ENCODE measurements around the gene TRAPPC1. TPM values are rescaled to one million over a fixed set of nuclear protein-coding genes. Genes with fewer than 3 reads are reported as not detected.

The TRAPPC1 gene, protein sequence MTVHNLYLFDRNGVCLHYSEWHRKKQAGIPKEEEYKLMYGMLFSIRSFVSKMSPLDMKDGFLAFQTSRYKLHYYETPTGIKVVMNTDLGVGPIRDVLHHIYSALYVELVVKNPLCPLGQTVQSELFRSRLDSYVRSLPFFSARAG
- total RNA-seq (100 to 1,000 TPM in 3 of 5 donors, 10 to 100 TPM in 2; 95.4 to 138 (median 113) TPM), total RNA-seq (3.0 to 20.7 (median 8.7) reads per million in 29 experiments)
- total RNA-seq (2013) = 48.8 TPM

GRCh38 chr17:7931709-7932482 lies at the start of gene TRAPPC1, which contains the start of gene CNTROB:
Gene TRAPPC1, minus strand, starts transcription at chr17:7931946. Its CDS starts 117 bp downstream, at chr17:7931829.
Gene CNTROB, plus strand, starts transcription at chr17:7932206. Its CDS starts 874 bp downstream, at chr17:7933080.
- POLR2A ChIA-PET = interaction anchor here (0.5 to 0.9 kb wide), 6 partner anchors 10 to 244 kb away, joined by 3 read pairs; partner anchors contain the start of gene TP53 (in 1 of the 2)
- Histone ChIP-seq H3K4me3 (ENCODE audit: control insufficient read depth in 1 of 2, extremely low read depth in 1 of 2, low read length in 1 of 2) (peak within 1 kb of the TSS; percentile 86 to 88), H3K27me3 (replicated peaks in 1 of 2; ENCODE audit: control insufficient read depth in 2 of 2, extremely low read depth in 1 of 2, insufficient read depth in 2 of 2, low read length in 1 of 2) (no peaks in the 10 kb centered on the region), H3K36me3 (ENCODE audit: control insufficient read depth in 2 of 2, extremely low read depth in 1 of 2, insufficient read depth in 1 of 2, low read length in 1 of 2) (peaks cover 0 to 31% of the 10 kb centered on the region in 2 donors), H3K9me3 (no peaks in the 10 kb centered on the region), H3K4me1 (ENCODE audit: control insufficient read depth in 1 of 2, extremely low read depth in 1 of 2, insufficient read depth in 2 of 2, low read length in 2 of 2) (peaks cover 18 to 37% of the 10 kb centered on the region in 2 experiments), H3K27ac (ENCODE audit: low read length) (peak within 1 kb of the TSS; percentile 87)
- Mint-ChIP-seq H3K27me3 (no peaks in the 10 kb centered on the region), H3K4me3 (peak within 1 kb of the TSS; percentile 93 to 98 (median 94)), H3K36me3 (peaks cover 19% of the 10 kb centered on the region), H3K27ac (peak within 1 kb of the TSS; percentile 93 to 94), H3K4me1 (peaks cover 50 to 58% (median 57%) of the 10 kb centered on the region in 3 donors), H3K9me3 (no peaks in the 10 kb centered on the region)
- CTCF ChIA-PET = interaction anchor here in 1 of 2 donors (0.6 to 1.9 kb wide), 8 partner anchors 16 to 798 kb away, joined by 3 to 9 read pairs (median 5); partner anchors contain the start of gene RNF227
- WGBS (ENCODE audit: insufficient coverage) = 2% methylated on average over 51 of the region's 55 CpGs
- DNase-seq (peak; percentile 96 to 99 (median 99)), ATAC-seq (replicated peaks in 1 of 4) (peak; percentile 94 to 98 (median 98))

DNA sequence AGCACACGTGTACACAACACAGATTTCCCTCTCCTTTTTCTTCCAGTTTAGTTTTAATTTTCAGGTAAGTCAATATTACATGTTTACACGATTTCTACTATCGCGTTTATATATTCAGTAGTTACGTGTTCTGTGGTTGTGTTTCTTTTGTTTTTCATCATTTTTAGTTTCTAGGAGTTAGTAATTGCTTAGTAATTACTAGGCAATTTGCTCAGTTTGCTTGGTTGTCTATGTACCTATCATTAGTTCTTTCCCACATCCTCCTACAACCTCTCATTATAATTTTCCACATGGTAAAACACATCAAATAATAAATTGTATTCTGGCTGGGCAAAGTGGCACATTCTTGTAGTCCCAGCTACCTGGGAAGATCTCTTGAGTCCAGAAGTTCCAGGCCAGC lies 46.1 kb upstream of the TRAPPC1 start:
- CTCF ChIA-PET = interaction anchor here in 1 of 2 donors (0.6 kb wide), 1 partner anchor 23 kb away, joined by 6 read pairs; no protein-coding TSS in a partner anchor

GRCh38 chr17:7977039-7977438 lies 45.3 kb upstream of the TRAPPC1 start:
- CTCF ChIA-PET = no interaction called here

More for the DNA sequence above, 46.1 kb upstream of the TRAPPC1 start:
- Mint-ChIP-seq H3K27me3 (peaks cover 0 to 9% of the 10 kb centered on the region in 2 donors), H3K4me3 (no peak overlapping the region), H3K4me1 (no peaks in the 10 kb centered on the region), H3K27ac (no peak overlapping the region), H3K36me3 (peaks cover 7% of the 10 kb centered on the region), H3K9me3 (peaks cover 7 to 15% (median 11%) of the 10 kb centered on the region in 3 donors)
- H3K9me3 ChIP-seq = no peaks in the 10 kb centered on the region
- POLR2A ChIA-PET = interaction anchor here in 1 of 2 donors (0.6 kb wide), 1 partner anchor 26 kb away, joined by 4 read pairs; no protein-coding TSS in a partner anchor
- no peaks in the 10 kb centered on the region for H3K4me1 ChIP-seq (ENCODE audit: control insufficient read depth in 1 of 2, extremely low read depth in 1 of 2, insufficient read depth in 2 of 2, low read length in 2 of 2)
- no peaks in the 10 kb centered on the region for H3K36me3 ChIP-seq (ENCODE audit: control insufficient read depth in 2 of 2, extremely low read depth in 1 of 2, insufficient read depth in 1 of 2, low read length in 1 of 2)
- WGBS (ENCODE audit: insufficient coverage) = no CpG with 5 or more reads among the region's 5 CpGs
- ATAC-seq (replicated peaks in 1 of 4) (no peak), DNase-seq (no peak)
- H3K27ac ChIP-seq (ENCODE audit: low read length) = no peak overlapping the region
- no peak overlapping the region for H3K4me3 ChIP-seq (ENCODE audit: control insufficient read depth in 1 of 2, extremely low read depth in 1 of 2, low read length in 1 of 2)
- H3K27me3 ChIP-seq (replicated peaks in 1 of 2; ENCODE audit: control insufficient read depth in 2 of 2, extremely low read depth in 1 of 2, insufficient read depth in 2 of 2, low read length in 1 of 2) = peaks cover 0 to 3% of the 10 kb centered on the region in 2 experiments

GRCh38 chr17:7974638-7975131 lies 42.9 kb upstream of the TRAPPC1 start:
- Histone ChIP-seq H3K27me3 (replicated peaks in 1 of 2; ENCODE audit: control insufficient read depth in 2 of 2, extremely low read depth in 1 of 2, insufficient read depth in 2 of 2, low read length in 1 of 2) (peaks cover 0 to 17% of the 10 kb centered on the region in 2 experiments), H3K27ac (ENCODE audit: low read length) (no peak overlapping the region), H3K36me3 (ENCODE audit: control insufficient read depth in 2 of 2, extremely low read depth in 1 of 2, insufficient read depth in 1 of 2, low read length in 1 of 2) (no peaks in the 10 kb centered on the region), H3K9me3 (no peaks in the 10 kb centered on the region), H3K4me3 (ENCODE audit: control insufficient read depth in 1 of 2, extremely low read depth in 1 of 2, low read length in 1 of 2) (no peak overlapping the region), H3K4me1 (ENCODE audit: control insufficient read depth in 1 of 2, extremely low read depth in 1 of 2, insufficient read depth in 2 of 2, low read length in 2 of 2) (no peaks in the 10 kb centered on the region)
- no peak for DNase-seq
- POLR2A ChIA-PET = no interaction called here
- Mint-ChIP-seq H3K4me3 (no peak overlapping the region), H3K9me3 (peaks cover 7 to 15% (median 11%) of the 10 kb centered on the region in 3 donors), H3K27ac (no peak overlapping the region), H3K27me3 (peaks cover 6% of the 10 kb centered on the region in 2 donors), H3K36me3 (peaks cover 7% of the 10 kb centered on the region), H3K4me1 (no peaks in the 10 kb centered on the region)
- CTCF ChIA-PET = no interaction called here
- ATAC-seq (replicated peaks in 1 of 4) = no peak

More at GRCh38 chr17:7977039-7977438, 45.3 kb upstream of the TRAPPC1 start:
- 50% methylated on average over 1 of the region's 4 CpGs for WGBS (ENCODE audit: insufficient coverage)
- POLR2A ChIA-PET = no interaction called here
- ATAC-seq (replicated peaks in 1 of 4) (no peak), DNase-seq (no peak)
- Mint-ChIP-seq H3K4me3 (no peak overlapping the region), H3K9me3 (peaks cover 7 to 15% (median 11%) of the 10 kb centered on the region in 3 donors), H3K36me3 (peaks cover 7% of the 10 kb centered on the region), H3K27me3 (peaks cover 0 to 6% of the 10 kb centered on the region in 2 donors), H3K27ac (no peak overlapping the region), H3K4me1 (no peaks in the 10 kb centered on the region)
- Histone ChIP-seq H3K27ac (ENCODE audit: low read length) (no peak overlapping the region), H3K9me3 (no peaks in the 10 kb centered on the region), H3K4me1 (ENCODE audit: control insufficient read depth in 1 of 2, extremely low read depth in 1 of 2, insufficient read depth in 2 of 2, low read length in 2 of 2) (no peaks in the 10 kb centered on the region), H3K4me3 (ENCODE audit: control insufficient read depth in 1 of 2, extremely low read depth in 1 of 2, low read length in 1 of 2) (no peak overlapping the region), H3K36me3 (ENCODE audit: control insufficient read depth in 2 of 2, extremely low read depth in 1 of 2, insufficient read depth in 1 of 2, low read length in 1 of 2) (no peaks in the 10 kb centered on the region), H3K27me3 (replicated peaks in 1 of 2; ENCODE audit: control insufficient read depth in 2 of 2, extremely low read depth in 1 of 2, insufficient read depth in 2 of 2, low read length in 1 of 2) (peaks cover 0 to 7% of the 10 kb centered on the region in 2 experiments)

- POLR2A ChIA-PET = no interaction called here
- ATAC-seq (replicated peaks in 1 of 4) = no peak
- Histone ChIP-seq H3K4me3 (ENCODE audit: control insufficient read depth in 1 of 2, extremely low read depth in 1 of 2, low read length in 1 of 2) (no peak overlapping the region), H3K27me3 (replicated peaks in 1 of 2; ENCODE audit: control insufficient read depth in 2 of 2, extremely low read depth in 1 of 2, insufficient read depth in 2 of 2, low read length in 1 of 2) (peaks cover 0 to 23% of the 10 kb centered on the region in 2 experiments), H3K36me3 (ENCODE audit: control insufficient read depth in 2 of 2, extremely low read depth in 1 of 2, insufficient read depth in 1 of 2, low read length in 1 of 2) (no peaks in the 10 kb centered on the region), H3K27ac (ENCODE audit: low read length) (no peak overlapping the region), H3K4me1 (ENCODE audit: control insufficient read depth in 1 of 2, extremely low read depth in 1 of 2, insufficient read depth in 2 of 2, low read length in 2 of 2) (no peaks in the 10 kb centered on the region), H3K9me3 (no peaks in the 10 kb centered on the region)
- Mint-ChIP-seq H3K9me3 (peaks cover 7 to 15% (median 11%) of the 10 kb centered on the region in 3 donors), H3K4me1 (no peaks in the 10 kb centered on the region), H3K27me3 (peaks cover 6% of the 10 kb centered on the region in 2 donors), H3K36me3 (peaks cover 7% of the 10 kb centered on the region), H3K27ac (no peak overlapping the region), H3K4me3 (no peak overlapping the region)
- WGBS (ENCODE audit: insufficient coverage) = 83% methylated on average over 2 of the region's 8 CpGs
- no peak for DNase-seq
- CTCF ChIA-PET = no interaction called here
Observed at GRCh38 chr17:7972131-7972785, 40.5 kb upstream of the TRAPPC1 start.

- no peaks in the 10 kb centered on the region for H3K4me1 Mint-ChIP-seq
- H3K27ac Mint-ChIP-seq = no peak overlapping the region
- no peak overlapping the region for H3K4me3 Mint-ChIP-seq
- H3K9me3 Mint-ChIP-seq = peaks cover 7 to 15% (median 11%) of the 10 kb centered on the region in 3 donors
- Histone ChIP-seq H3K4me1 (ENCODE audit: control insufficient read depth in 1 of 2, extremely low read depth in 1 of 2, insufficient read depth in 2 of 2, low read length in 2 of 2) (no peaks in the 10 kb centered on the region), H3K27me3 (replicated peaks in 1 of 2; ENCODE audit: control insufficient read depth in 2 of 2, extremely low read depth in 1 of 2, insufficient read depth in 2 of 2, low read length in 1 of 2) (peaks cover 0 to 23% of the 10 kb centered on the region in 2 experiments), H3K36me3 (ENCODE audit: control insufficient read depth in 2 of 2, extremely low read depth in 1 of 2, insufficient read depth in 1 of 2, low read length in 1 of 2) (no peaks in the 10 kb centered on the region), H3K9me3 (no peaks in the 10 kb centered on the region), H3K27ac (ENCODE audit: low read length) (no peak overlapping the region), H3K4me3 (ENCODE audit: control insufficient read depth in 1 of 2, extremely low read depth in 1 of 2, low read length in 1 of 2) (no peak overlapping the region)
- ATAC-seq (replicated peaks in 1 of 4) (no peak), DNase-seq (no peak)
- H3K36me3 Mint-ChIP-seq = peaks cover 7% of the 10 kb centered on the region
- ChIA-PET CTCF (no interaction called here), POLR2A (no interaction called here)
- 73% methylated on average over 2 of the region's 4 CpGs for WGBS (ENCODE audit: insufficient coverage)
- peaks cover 6% of the 10 kb centered on the region in 2 donors for H3K27me3 Mint-ChIP-seq
Observed at GRCh38 chr17:7971651-7972050, 39.9 kb upstream of the TRAPPC1 start.

Data from T-cell (primary cell).